ENCODE data around the gene CSNK1G3. TPM values are rescaled to one million over a fixed set of nuclear protein-coding genes. Genes with fewer than 3 reads are reported as not detected.
A peak's percentile ranks its signal among the peaks of the same experiment; 100 is the strongest.

Gene CSNK1G3
- total RNA-seq, 4 donors from 2014 or later: 31.8 to 84.0 (median 55.9) TPM

- intact Hi-C loops (cut with DNase I; ENCODE audit: low total_unique reads): no loop called here
These were observed 89.6 kb downstream of the CSNK1G3 start for GRCh38 chr5:123601610-123602009.

GRCh38 chr5:123605822-123606221 is 93.8 kb downstream of the CSNK1G3 start:
- Histone ChIP-seq H3K27me3 (no peaks in the 10 kb centered on the region), H3K4me1 (peaks cover 0 to 7% (median under 1%) of the 10 kb centered on the region in 4 donors), H3K36me3 (peaks cover 0 to 8% (median 1%) of the 10 kb centered on the region in 4 donors), H3K27ac (no peak overlapping the region), H3K9me3 (no peaks in the 10 kb centered on the region), H3K4me3 (no peak overlapping the region)
- in situ Hi-C loops (cut with MboI; ENCODE audit: low pct_ligation_motif_present in 1 of 4, low pct_unique_long_range_greater_than_20kb in 1 of 4, low sequenced_read_pairs in 3 of 4): loop anchor here (25.0 kb wide), 3 partner anchors 194 to 1094 kb away; partner anchors contain the start of gene CEP120 (in 1 of the 4)
- DNase-seq: no peak
- TF ChIP-seq POLR2AphosphoS5 (IDR thresholded peaks at IDR 0.05) (no peak), EP300 (IDR thresholded peaks at IDR 0.05; ENCODE audit: low read depth) (no peak), POLR2A (IDR thresholded peaks at IDR 0.05) (no peak)
- TF ChIP-seq, protein P1, sequence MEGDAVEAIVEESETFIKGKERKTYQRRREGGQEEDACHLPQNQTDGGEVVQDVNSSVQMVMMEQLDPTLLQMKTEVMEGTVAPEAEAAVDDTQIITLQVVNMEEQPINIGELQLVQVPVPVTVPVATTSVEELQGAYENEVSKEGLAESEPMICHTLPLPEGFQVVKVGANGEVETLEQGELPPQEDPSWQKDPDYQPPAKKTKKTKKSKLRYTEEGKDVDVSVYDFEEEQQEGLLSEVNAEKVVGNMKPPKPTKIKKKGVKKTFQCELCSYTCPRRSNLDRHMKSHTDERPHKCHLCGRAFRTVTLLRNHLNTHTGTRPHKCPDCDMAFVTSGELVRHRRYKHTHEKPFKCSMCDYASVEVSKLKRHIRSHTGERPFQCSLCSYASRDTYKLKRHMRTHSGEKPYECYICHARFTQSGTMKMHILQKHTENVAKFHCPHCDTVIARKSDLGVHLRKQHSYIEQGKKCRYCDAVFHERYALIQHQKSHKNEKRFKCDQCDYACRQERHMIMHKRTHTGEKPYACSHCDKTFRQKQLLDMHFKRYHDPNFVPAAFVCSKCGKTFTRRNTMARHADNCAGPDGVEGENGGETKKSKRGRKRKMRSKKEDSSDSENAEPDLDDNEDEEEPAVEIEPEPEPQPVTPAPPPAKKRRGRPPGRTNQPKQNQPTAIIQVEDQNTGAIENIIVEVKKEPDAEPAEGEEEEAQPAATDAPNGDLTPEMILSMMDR (IDR thresholded peaks at IDR 0.05): no peak
- intact Hi-C loops (cut with DNase I; ENCODE audit: low total_unique reads): no loop called here

More at GRCh38 chr5:123601610-123602009, 89.6 kb downstream of the CSNK1G3 start:
- DNase-seq: no peak
- peaks cover 0 to 11% (median 1%) of the 10 kb centered on the region in 4 donors for H3K36me3 ChIP-seq
- TF ChIP-seq EP300 (IDR thresholded peaks at IDR 0.05; ENCODE audit: low read depth) (no peak), POLR2A (IDR thresholded peaks at IDR 0.05) (no peak), POLR2AphosphoS5 (IDR thresholded peaks at IDR 0.05) (no peak)
- TF ChIP-seq, protein P1 (IDR thresholded peaks at IDR 0.05): no peak
- no peaks in the 10 kb centered on the region for H3K9me3 ChIP-seq
- no peak overlapping the region for H3K27ac ChIP-seq
- whole genome bisulfite sequencing, 2 donors (ENCODE audit: low coverage in 1 of 2): 93 to 100% methylated on average over 2 of the region's 2 CpGs
- no peaks in the 10 kb centered on the region for H3K4me1 ChIP-seq
- H3K4me3 ChIP-seq: no peak overlapping the region
- no peaks in the 10 kb centered on the region for H3K27me3 ChIP-seq
- in situ Hi-C loops (cut with MboI; ENCODE audit: low pct_ligation_motif_present in 1 of 4, low pct_unique_long_range_greater_than_20kb in 1 of 4, low sequenced_read_pairs in 3 of 4): loop anchor here (25.0 kb wide), 3 partner anchors 189 to 1089 kb away; partner anchors contain the start of gene CEP120 (in 1 of the 4)

DNA sequence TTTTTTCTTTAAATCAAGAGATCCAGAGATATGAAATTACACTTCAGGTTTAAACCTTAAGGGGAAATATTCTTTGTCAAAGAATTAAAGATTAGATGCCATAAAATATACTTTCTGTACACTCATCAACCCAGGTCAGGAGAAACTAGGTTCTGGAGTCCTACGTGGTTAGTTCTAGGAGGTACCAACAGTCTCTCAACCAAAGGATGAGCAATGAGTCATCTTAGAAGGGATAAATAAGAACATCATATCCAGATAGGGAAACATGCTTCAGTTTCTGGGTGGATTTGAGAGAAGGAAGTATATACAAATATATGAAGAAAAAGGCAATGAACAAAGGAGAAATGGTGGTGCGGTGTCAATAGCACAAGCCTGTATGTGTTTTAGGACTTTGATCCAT is 98.2 kb downstream of the CSNK1G3 start:
- 81 to 89% methylated on average over 2 of the region's 2 CpGs for WGBS, 2 donors (ENCODE audit: low coverage in 1 of 2)
- DNase-seq: no peak
- Histone ChIP-seq H3K36me3 (peaks cover 0 to 13% (median 1%) of the 10 kb centered on the region in 4 donors), H3K27ac (no peak overlapping the region), H3K9me3 (no peaks in the 10 kb centered on the region), H3K4me1 (peaks cover 0 to 8% (median 2%) of the 10 kb centered on the region in 4 donors), H3K27me3 (no peaks in the 10 kb centered on the region), H3K4me3 (no peak overlapping the region)
- in situ Hi-C loops (cut with MboI; ENCODE audit: low pct_ligation_motif_present in 1 of 4, low pct_unique_long_range_greater_than_20kb in 1 of 4, low sequenced_read_pairs in 3 of 4) (loop anchor here (25.0 kb wide), 3 partner anchors 198 to 1098 kb away; partner anchors contain the start of gene CEP120 (in 1 of the 4)), intact Hi-C loops (cut with DNase I; ENCODE audit: low total_unique reads) (no loop called here)
- TF ChIP-seq POLR2AphosphoS5 (IDR thresholded peaks at IDR 0.05) (no peak), POLR2A (IDR thresholded peaks at IDR 0.05) (no peak)
- TF ChIP-seq, protein P1 (IDR thresholded peaks at IDR 0.05): no peak

- no peak overlapping the region for H3K27ac ChIP-seq
- intact Hi-C loops (cut with DNase I; ENCODE audit: low total_unique reads): no loop called here
These were observed 98.9 kb downstream of the CSNK1G3 start for GRCh38 chr5:123610665-123611405.

More at GRCh38 chr5:123610665-123611405, 98.9 kb downstream of the CSNK1G3 start:
- Histone ChIP-seq H3K27me3 (no peaks in the 10 kb centered on the region), H3K36me3 (peaks cover 0 to 18% (median 1%) of the 10 kb centered on the region in 4 donors), H3K4me3 (no peak overlapping the region), H3K4me1 (peaks cover 0 to 8% (median 2%) of the 10 kb centered on the region in 4 donors), H3K9me3 (no peaks in the 10 kb centered on the region)
- no peak for DNase-seq
- in situ Hi-C loops (cut with MboI; ENCODE audit: low pct_ligation_motif_present in 1 of 4, low pct_unique_long_range_greater_than_20kb in 1 of 4, low sequenced_read_pairs in 3 of 4): loop anchor here (25.0 kb wide), 3 partner anchors 199 to 1099 kb away; partner anchors contain the start of gene CEP120 (in 1 of the 4)
- TF ChIP-seq, protein P1 (IDR thresholded peaks at IDR 0.05): peak; percentile 93 to 99 (median 97)
- TF ChIP-seq EP300 (IDR thresholded peaks at IDR 0.05; ENCODE audit: low read depth): no peak
- peak in 1 of 3 donors; percentile 12 for TF ChIP-seq POLR2AphosphoS5 (IDR thresholded peaks at IDR 0.05)
- no peak for TF ChIP-seq POLR2A (IDR thresholded peaks at IDR 0.05)
- WGBS, 2 donors (ENCODE audit: low coverage in 1 of 2): 39 to 46% methylated on average over 5 of the region's 5 CpGs
